Measurements from ENCODE around the gene APOBR.
"Not testable (repeated sequence)": the region's sequence is repeated elsewhere in the genome, so short reads cannot be mapped to it uniquely, and the experiment has no call there.

Gene APOBR, protein sequence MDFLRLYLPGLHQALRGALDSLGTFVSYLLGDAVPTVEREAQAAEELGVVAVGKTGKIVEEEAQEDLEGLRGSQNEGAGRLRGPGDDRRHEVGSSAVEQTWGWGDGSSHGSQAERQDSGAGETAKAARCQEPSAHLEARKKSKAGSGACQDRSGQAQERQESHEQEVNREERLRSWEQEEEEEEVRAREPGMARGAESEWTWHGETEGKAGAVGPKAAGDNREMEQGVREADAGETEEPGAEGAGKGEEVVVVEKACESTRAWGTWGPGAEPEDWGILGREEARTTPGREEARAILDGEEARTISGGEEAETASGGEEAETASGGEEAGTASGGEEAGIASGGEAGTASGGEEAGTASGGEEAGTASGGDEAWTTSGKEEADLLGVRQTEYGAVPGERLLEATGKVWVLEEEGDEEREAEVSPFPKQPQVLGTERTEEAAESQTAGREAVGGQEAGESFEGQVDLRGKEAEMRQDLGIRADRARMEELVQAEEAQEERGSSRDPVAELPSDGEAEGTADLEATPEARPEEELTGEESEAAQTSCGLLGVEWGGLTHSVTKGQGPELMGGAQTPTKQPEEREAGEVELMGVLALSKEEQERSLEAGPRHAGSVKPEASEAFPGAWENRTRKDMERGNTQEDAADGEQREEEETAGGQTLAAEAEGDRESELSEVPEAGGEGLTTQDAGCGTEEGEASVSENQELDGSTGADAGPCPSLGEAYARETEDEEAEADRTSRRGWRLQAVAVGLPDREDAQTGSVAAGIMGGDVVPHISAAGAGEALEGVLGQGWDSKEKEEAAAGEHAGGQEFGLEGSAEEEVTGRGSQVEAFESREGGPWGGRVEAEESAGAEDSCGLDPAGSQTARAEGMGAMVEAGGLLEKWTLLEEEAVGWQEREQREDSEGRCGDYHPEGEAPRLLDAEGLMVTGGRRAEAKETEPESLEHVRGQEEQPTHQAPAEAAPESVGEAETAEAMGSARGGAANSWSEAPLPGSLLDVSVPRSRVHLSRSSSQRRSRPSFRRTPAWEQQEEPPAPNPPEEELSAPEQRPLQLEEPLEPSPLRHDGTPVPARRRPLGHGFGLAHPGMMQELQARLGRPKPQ

DNA sequence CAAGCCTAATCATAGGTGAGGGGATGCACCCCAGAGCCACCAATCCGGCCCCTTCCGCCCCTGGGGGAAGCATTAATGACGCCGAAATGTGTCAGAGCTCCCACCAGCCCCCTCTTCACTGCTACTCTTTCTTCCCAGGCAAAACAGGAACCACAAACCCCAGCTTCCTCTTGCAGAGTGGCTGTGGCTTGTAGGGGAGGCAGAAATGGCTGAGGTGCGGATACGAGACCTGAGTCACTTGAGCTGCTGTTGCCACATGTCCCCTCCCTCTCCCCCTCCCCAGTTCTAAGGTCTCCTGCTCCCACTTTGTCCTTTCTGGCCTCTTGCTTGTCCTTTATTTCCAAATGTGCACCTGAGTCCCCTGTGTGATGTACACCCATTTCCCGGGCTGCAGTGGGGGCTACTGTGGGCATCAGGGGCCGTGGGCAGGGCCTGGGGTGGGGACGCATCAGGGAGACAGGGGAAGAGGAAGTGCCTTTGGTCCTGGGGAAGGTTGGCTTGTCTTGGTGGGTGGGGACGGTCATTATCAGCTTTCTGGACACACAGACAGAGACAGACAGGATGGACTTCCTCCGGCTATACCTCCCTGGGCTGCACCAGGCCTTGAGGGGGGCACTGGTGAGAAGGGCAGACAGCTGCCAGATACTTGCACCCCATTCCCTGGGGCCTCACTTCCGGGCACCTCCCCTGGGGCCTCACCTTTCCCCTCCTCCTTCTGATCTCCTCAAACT, at the start of gene APOBR:
APOBR (plus strand) TSS at position 523 of the 731 bp plus-strand sequence; CDS start at position 562, 39 bp downstream.
- peak; percentile 81 to 88 for DNase-seq

DNA sequence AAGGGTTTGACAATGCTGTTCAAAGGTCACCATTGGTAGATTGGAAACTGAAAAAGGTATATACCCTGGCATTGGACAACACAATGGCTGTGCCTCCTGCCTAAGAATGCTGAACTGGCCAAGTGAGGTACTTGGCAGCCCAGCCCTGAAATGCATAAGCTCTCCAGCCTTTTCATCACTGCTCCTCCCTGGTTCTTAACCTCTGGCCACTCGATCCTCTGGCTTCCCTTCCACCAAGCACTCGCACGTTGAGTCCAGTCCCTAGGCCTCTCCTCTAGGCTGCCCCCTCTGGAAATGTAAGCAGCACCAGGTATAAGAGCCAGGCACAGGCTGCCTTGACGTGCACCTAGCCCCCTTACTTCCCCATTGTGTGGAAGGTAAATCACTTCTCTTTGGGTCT, 48.1 kb upstream of the APOBR start:
- DNase-seq, result not testable (repeated sequence)

- DNase-seq, result not testable (repeated sequence)
Observed at GRCh38 chr16:28447081-28447480, 47.4 kb upstream of the APOBR start.

DNA sequence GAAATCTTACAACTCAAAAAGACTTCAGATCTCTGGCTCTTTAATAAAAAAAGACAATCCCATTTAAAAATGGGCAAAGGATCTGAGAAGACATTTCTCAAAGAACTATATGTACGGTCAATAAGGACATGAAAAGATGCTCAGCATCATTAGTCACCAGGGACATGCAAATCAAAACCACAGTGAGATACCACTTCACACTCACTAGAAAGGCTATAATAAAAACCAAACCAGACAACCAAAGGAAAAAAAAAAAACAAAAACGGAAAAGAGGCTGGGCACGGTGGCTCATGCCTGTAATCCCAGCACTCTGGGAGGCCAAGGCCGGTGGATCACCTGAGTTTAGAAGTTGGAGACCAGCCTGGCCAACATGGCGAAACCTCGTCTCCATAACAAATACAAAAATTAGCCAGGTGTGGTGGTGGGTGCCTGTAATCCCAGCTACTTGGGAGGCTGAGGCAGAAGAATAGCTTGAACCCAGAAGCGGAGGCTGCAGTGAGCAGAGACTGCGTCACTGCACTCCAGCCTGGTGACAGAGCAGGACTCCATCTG, 20.7 kb upstream of the APOBR start:
- DNase-seq, result no peak

DNA sequence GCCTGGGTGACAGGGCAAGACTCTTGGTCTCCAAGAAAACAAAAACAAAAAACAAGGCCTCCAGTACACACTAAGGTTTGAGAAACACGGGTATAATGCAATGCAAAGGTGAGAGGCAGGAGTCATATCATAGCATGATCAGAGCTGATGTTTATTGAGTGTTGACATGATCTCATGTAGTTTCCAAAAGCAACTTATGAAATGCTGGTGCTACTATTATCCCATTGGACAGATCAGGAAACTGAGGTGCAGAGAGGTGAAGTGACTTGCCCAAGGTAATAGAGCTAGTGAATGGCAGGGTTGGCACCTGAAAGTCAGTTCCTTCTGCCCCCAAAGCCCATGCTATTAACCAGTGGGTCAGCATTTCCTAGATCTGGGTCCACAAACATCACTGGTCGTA, 19.2 kb upstream of the APOBR start:
- no peak for DNase-seq

GRCh38 chr16:28477311-28477920, 17.0 kb upstream of the APOBR start:
- no peak for DNase-seq

DNA sequence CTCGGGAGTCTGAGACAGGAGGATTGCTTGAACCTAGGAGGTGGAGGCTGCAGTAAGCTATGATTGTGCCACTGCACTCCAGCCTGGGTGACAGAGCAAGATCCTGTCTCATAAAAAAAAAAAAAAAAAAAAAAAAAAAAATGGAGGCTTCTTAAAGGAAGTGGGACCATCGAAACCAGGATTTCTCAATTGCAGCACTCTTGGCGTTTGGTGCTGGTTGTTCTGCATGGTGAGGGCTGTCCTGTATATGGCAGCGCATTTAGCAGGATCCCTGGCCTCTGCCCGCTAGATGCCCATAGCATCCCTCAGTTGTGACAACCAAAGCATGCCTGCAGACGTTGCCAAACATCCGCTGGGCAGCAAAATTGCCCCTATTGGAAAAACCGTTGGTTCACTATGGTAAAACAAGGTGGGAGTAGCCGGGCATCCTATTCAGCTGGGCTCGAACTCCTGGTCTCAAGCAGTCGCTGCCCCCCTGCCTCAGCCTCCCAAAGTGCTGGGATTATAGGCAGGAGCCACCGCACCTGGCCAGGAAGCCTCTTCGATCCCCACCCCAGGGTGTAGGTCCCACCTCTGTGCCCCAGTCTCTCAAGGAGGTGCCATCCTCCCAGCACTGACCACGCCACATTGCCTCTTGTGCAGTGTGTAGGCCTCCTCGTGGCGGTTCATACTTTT, 15.8 kb upstream of the APOBR start:
- DNase-seq, result no peak

DNA sequence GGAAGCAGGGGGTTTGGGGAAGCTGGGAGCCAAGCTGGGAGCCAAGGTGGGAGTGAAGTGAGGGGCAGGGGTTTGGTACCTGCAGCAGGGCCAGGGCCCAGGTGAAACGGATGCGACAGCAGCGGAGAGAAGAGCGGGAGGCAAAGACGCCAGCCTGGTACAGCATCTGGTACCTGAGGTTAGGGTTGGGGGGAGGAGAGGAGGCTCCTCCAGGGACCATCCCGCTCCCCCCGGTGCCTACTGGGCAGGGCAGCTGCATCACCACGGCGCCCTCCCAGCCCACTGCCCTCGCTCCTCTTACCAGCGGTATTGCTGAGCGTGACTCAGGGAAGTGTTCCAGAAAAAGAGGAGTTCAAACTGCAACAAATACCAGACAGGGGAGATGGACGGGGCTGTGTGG, 12.4 kb upstream of the APOBR start:
- DNase-seq, result no peak

DNA sequence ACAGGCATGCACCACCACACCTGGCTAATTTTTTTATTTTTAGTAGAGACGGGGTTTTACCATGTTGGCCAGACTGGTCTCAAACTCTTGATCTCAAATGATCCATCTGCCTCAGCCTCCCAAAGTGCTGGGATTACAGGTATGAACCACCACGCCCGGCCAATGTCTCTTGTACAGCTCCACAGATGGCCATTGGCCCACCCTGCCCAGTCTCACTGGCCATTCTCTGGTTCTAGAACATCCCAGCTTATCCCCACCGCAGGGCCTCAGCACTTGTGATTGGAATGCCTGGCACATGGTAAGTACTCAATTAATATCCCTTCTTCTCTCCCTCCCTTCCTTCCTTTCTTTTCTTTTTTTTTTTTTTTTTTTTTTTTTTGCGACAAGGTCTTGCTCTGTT, 11.1 kb upstream of the APOBR start:
- not testable (repeated sequence) for DNase-seq

DNA sequence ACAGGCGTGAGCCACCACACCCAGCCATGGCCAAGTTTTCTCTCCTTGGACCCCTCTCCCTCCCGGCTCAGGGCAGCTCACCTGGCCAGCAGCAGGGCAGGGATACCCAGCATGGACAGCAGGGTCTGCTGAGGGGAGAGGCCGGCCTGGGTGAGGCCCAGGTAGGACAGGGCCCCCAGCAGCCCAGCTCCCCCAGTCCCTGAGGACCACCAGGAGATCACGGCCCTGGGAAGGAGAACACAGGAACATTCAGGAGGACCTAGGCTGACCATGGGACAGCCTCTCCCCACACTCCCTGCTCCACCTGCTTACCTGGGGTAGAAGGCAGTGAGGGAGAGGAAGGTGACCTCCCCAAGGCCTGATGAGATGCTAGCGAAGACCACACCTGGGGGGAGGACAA, 8.2 kb upstream of the APOBR start:
- DNase-seq, result no peak

DNA sequence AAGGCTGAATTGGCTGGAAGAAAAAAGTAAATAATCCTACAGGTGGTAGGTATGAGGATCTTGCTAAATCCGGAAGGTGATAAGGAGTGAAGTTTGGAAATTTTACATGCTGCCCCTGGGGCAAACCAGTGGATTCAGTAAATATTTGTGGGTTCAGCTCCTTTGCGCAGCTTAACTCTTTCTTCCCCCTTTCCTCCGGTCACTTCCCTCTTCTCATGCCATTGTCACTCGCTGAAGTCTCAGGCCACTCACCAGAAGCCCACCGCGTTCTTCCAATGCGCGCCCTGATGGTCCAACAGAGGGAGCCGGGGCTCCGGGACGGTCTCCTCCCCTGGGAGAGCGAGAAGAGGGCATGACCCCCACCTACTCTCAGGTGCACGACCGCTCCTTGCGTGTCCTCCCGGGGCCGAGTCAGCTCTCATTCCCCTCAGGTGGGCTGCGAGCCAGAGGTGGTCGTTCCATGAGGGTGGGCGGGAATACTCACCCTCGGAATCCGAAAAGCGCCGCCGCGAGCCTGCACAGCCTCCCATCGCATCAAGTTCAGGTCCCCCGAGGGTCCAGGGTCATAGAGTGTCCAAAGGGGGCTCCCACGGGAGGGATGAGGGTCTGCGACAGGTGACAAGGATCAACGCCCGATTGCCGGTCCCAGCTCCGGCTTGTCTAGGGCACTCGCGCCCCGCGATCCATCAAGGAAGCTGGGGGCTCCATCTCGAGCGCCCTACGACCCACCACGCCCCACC, 3.0 kb upstream of the APOBR start:
- DNase-seq, result peak in 1 of 2 experiments; percentile 35

- DNase-seq, result peak; percentile 83 to 90
Observed at GRCh38 chr16:28491970-28492474, 2.4 kb upstream of the APOBR start, which contains the start of gene CLN3. CLN3 (minus strand) TSS chr16:28492074; CDS start chr16:28491759, 315 bp downstream.

GRCh38 chr16:28492511-28492910, 1.9 kb upstream of the APOBR start:
- no peak for DNase-seq

GRCh38 chr16:28495098-28495793, 803 bp downstream of the APOBR start:
- DNase-seq, result no peak

DNA sequence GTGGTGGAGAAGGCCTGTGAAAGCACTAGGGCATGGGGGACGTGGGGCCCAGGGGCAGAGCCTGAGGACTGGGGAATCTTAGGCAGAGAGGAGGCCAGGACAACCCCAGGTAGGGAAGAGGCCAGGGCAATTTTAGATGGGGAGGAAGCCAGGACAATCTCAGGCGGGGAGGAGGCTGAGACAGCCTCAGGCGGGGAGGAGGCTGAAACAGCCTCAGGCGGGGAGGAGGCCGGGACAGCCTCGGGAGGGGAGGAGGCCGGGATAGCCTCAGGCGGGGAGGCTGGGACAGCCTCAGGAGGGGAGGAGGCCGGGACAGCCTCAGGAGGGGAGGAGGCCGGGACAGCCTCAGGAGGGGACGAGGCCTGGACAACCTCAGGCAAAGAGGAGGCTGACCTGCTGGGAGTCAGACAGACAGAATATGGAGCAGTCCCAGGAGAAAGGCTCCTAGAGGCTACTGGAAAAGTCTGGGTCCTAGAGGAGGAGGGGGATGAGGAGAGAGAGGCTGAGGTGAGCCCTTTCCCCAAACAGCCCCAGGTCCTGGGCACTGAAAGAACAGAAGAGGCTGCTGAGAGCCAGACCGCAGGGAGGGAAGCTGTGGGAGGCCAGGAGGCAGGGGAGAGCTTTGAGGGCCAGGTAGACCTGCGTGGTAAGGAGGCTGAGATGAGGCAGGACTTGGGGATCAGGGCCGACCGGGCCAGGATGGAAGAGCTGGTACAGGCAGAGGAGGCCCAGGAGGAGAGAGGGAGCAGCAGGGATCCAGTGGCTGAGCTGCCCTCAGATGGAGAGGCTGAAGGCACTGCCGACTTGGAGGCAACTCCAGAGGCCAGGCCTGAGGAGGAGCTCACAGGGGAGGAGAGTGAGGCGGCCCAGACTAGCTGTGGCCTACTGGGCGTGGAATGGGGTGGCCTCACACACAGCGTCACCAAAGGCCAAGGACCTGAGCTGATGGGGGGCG, 1.6 kb downstream of the APOBR start:
- DNase-seq, result no peak

- DNase-seq, result no peak
Observed at GRCh38 chr16:28496844-28497243, 2.4 kb downstream of the APOBR start.

GRCh38 chr16:28497386-28497785, 2.9 kb downstream of the APOBR start:
- DNase-seq, result no peak

DNA sequence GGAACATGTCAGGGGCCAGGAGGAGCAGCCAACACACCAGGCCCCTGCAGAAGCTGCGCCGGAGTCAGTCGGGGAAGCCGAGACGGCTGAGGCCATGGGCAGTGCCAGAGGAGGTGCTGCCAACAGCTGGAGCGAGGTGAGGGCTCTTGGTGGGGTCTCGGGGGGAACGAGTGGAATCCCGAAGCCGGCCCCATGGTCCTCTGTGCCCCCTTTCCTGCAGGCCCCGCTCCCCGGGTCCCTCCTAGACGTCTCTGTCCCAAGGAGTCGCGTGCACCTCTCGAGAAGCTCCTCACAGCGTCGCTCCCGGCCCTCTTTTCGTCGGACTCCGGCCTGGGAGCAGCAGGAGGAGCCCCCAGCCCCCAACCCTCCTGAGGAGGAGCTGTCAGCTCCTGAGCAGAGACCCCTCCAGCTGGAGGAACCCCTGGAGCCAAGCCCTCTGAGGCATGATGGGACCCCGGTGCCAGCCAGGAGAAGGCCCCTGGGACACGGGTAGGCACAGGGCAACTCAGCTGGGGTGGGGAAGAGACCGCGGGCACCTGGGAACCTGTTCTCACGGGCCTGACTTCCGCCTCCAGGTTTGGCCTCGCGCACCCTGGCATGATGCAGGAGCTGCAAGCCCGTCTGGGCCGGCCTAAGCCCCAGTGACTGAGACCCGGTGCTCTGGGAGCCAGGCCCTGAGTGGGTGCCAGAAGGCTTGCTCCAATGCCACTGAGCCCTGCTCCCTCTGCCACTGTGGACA, 3.6 kb downstream of the APOBR start:
- no peak for DNase-seq
